HG02852 (cell line): ENCODE data around the gene FNDC3B.
A peak's percentile ranks its signal among the peaks of the same experiment; 100 is the strongest.

Source experiments
- ATAC-seq: cut with Tn5 transposase; IDR thresholded peaks from one replicate; pipeline ENCODE4 v1.9.1; 2021; ENCODE audit warnings: mild to moderate bottlenecking, moderate library complexity; ENCODE audit not compliant: unreplicated experiment

Gene FNDC3B

GRCh38 chr3:172203522-172204258 is 164.3 kb downstream of the FNDC3B start:
- no peak for ATAC-seq

- no peak for ATAC-seq
Observed at GRCh38 chr3:172204716-172205115, 165.3 kb downstream of the FNDC3B start.

- ATAC-seq, result no peak
Observed at GRCh38 chr3:172208586-172209332, 169.4 kb downstream of the FNDC3B start.

- no peak for ATAC-seq
Observed at GRCh38 chr3:172209333-172210321, 170.2 kb downstream of the FNDC3B start.

- ATAC-seq, result no peak
Observed at GRCh38 chr3:172210355-172210754, 171.0 kb downstream of the FNDC3B start.

- no peak for ATAC-seq
Observed at GRCh38 chr3:172211123-172211522, 171.7 kb downstream of the FNDC3B start.

GRCh38 chr3:172213200-172213599 is 173.8 kb downstream of the FNDC3B start:
- ATAC-seq, result peak; percentile 61

- no peak for ATAC-seq
Observed at GRCh38 chr3:172213904-172214303, 174.5 kb downstream of the FNDC3B start.

- ATAC-seq, result no peak
Observed at GRCh38 chr3:172216267-172216666, 176.9 kb downstream of the FNDC3B start.

GRCh38 chr3:172216911-172217310 is 177.5 kb downstream of the FNDC3B start:
- ATAC-seq, result no peak

- no peak for ATAC-seq
Observed at GRCh38 chr3:172217877-172218276, 178.5 kb downstream of the FNDC3B start.

- peak; percentile 51 for ATAC-seq
Observed at GRCh38 chr3:172218350-172219323, 179.3 kb downstream of the FNDC3B start.

- no peak for ATAC-seq
Observed at GRCh38 chr3:172219750-172220149, 180.4 kb downstream of the FNDC3B start.

GRCh38 chr3:172221547-172221946 is 182.2 kb downstream of the FNDC3B start:
- no peak for ATAC-seq

- no peak for ATAC-seq
Observed at GRCh38 chr3:172222478-172223071, 183.2 kb downstream of the FNDC3B start.

- no peak for ATAC-seq
Observed at GRCh38 chr3:172223870-172224269, 184.5 kb downstream of the FNDC3B start.

- ATAC-seq, result no peak
Observed at GRCh38 chr3:172224560-172225214, 185.3 kb downstream of the FNDC3B start.

- no peak for ATAC-seq
Observed at GRCh38 chr3:172225215-172225707, 185.9 kb downstream of the FNDC3B start.

- ATAC-seq, result no peak
Observed at GRCh38 chr3:172226831-172227230, 187.5 kb downstream of the FNDC3B start.
